ENCODE data around the gene AHNAK2.

AHNAK2 gene

DNA sequence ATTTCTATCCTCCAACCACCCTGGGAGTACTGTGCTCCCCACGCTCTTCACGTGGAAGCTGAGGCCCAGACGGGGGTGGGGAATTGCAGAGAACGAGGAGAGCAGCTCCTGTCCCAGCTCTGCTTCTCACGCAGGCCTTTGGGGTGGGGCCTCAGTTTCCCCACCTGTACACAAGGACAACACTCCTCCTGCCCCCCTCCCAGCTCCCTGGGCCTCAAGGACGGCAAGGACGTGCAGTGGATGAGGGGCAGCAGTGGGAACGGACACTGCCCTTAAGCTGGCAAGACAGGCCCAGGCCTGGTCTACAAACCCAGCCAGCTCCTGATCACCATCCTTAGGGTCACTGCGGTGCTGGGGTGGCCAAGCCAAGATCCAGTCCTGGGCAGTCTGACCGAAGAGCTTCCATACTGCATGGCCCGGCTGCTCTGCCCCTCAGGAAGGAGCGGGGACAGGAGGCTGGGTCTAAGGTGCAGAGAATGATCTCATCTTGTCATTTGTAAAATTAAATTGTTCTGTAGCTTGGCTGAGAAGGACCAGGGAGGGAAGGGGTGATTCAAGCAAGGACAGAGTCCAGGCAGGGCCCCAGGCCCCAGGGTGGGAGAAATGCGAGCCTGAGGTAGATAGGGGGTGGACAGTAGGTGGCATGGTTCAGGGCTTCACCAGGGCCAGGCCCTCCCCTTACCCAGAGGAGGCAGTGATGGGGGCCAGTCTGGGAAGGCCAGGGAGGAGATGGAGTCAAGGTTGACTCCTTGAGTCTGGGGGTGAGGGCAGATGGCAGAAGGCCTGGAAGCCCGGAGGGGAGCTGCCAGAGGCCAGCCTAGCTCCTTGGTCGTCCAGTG is 6.1 kb upstream of the AHNAK2 start:
- no peak for DNase-seq

DNA sequence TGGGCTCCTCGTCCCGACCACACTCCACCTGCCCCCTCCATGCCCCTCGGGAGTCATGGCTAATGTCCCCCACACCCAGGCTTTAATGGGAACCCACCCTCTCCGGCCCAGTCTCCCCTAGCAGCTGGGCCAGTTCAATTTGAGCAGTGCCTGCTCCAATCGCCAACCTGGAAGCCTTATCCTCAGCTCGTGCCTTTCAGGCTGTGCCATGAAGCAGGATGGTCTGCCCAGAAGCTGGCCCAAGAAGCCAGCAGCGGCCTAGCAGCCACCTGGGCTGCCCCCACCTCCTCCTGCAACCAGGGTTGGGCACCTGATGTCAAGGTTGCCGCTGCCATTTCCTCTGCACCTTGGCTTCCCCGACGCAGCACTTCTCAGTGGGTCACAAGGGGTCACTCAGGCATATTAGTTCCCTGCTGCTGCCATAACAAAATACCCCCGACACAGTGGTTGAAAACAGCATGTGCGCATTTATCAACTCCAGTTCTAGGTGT is 5.1 kb upstream of the AHNAK2 start:
- no peak for DNase-seq

DNA sequence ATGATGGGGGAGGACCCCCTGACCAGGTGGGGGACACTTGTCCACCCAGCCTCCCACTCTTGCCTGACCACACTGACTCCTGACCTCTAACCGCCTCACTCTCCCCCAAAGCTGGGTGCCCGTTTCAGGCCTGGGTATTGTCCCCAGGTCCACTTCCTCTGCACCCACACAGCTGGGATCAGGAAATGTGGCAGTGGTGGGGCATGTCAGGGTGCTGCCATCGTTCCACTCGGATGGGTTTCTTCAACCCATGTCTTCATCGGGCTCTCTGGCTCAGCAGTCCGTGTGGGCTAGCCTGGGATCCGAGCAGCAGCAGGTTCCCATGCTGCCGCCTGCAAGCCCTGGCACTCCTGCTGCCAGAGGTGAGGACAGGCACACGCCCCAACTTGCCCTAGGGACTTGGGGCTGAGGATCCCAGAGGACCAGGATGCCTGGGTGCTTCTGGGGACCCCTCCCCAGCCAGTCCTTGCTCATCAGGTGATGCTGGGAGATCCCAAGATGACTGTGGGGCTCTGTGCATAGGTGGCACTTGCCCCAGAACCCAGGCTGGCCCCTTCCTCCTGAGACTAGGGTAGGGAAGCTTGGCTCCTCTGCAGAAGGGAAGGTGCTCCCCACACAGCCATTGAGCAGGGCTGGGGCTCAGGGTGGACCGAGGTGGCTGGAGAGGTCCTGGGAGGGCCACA is 4.5 kb upstream of the AHNAK2 start:
- DNase-seq: no peak

- peak; percentile 66 for DNase-seq
Observed at GRCh38 chr14:104981699-104982541, 3.7 kb upstream of the AHNAK2 start.

- DNase-seq: no peak
Observed at GRCh38 chr14:104980611-104981531, 2.7 kb upstream of the AHNAK2 start.

- DNase-seq: peak; percentile 39
Observed at GRCh38 chr14:104979758-104980610, 1.8 kb upstream of the AHNAK2 start.

GRCh38 chr14:104978746-104979691 is 845 bp upstream of the AHNAK2 start:
- no peak for DNase-seq

GRCh38 chr14:104977008-104977680 is 1.0 kb downstream of the AHNAK2 start:
- peak; percentile 40 for DNase-seq

GRCh38 chr14:104976198-104977007 is 1.8 kb downstream of the AHNAK2 start:
- DNase-seq: peak; percentile 85

DNA sequence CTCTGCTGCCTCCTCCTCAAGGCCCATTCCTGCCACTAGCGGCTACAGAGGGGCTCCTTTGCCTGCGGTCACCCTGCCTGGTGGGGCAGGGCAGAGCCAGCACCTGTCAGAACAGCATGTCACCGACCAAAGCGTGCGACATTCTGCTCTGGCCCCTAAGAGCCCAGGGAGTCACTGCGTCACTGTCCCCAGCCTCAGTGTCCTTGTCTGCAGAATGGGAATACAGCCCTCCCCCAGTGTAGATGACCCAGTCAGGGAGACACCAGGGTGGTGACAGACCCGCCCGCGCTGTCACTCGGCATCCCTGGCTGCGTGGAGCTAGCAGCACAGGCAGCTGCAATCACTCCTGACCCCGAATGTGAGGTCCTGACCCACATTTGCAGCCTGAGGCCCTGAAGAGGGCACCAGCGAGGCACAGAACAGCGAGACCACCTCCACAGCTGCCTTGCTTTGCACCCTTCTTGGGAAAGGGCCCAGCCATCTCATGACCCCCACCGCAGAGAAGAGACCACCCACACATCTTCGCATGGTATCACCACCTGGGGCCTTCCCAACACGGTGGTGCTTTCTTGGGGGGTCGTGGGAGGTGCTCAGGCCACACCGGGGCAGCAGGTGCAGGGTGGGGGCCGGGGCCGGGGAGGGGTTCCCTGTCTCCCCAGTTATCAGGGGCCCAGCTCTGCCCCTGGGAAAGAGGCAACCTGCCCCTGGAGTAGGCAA is 2.5 kb downstream of the AHNAK2 start:
- DNase-seq: peak; percentile 18

DNA sequence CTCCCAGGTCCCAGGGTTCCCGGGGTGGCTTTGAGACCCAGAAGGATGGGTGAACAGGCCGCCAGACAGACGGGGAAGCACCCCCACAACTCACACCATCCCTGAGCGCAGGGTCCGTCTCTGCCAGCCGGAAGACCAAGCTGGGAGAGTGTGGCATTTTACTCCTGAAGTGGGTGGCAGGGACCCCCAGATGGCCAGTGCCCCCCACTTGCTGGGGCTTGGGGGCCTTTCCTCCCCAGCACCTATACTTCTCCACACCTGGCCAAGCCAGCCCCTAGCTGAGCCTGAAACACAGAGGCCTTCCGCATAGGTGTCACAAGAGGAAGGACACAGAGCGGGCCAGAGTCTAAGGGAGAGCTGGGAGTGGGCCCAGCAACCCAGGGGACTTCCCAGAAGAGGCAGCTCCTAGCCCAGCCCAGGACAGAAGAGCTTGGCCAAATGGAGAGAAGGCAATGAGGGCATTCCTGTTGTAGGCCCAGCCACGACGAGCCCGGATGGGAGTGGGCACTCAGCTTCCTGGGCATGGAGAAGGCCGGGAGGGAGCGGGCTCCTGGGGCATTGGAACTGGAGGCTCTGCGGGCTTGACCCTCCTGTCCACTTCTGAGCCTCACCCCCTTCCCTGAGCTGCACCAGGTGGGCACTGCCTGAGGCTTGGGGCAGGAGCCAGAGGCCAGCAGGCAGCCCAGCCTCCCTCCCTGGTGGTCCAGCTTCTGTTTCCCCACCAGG is 3.3 kb downstream of the AHNAK2 start:
- DNase-seq: peak; percentile 18

DNA sequence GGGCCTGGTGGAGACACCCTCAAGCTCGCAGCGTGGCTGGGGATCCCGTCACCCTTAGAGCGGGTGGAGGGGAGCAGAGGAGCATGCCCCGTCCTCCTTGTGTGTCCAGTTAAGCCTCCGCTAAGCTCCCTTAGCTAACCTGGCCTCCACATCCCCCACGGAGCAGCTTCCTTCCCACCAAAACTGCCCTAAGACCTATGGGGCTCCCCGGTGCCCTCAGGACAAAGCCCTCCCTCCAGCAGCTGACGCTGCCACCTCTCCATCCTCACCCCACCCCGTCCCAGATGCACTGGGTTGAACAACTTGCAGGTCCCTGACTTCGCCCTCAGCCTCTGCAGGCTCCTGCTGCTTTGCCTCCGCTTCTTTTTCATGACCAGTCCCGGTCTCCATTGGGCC is 4.0 kb downstream of the AHNAK2 start:
- DNase-seq: no peak

DNA sequence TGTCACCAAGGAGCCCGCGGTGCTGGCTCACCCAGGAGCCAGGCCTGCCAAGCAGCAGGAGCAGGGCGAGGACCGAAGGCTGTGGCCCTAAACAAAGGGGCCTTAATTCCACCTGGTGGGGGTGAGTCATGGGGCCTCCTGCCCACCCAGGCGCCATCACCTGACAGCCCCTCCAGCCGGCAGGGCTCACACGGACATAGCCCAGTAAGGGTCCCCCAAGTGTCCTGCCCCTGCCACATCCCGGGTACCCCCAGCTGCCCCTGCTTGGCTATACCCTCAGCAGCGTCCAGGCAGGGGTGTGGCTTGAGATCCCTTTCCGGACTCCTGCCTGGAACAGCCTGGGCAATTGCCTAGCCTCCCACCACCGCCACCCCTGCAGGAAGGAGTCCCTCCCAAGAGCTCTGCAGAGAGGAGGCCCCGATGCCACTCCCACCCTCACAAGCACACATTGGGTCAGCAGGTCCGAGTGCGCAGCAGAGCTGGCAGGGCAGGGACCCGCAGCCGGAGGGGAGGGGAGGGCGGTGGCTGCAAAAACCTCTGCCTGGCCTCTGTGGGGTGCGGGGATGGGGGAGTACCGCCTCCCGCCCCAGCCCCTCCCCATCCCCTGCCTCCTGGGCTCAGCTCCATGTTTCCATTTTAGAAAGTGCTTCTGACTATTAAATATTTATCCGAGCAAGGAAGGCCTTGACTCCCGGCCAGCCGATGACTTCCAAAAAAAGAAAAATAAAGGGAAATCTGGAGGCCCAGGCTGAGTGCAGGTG is 4.6 kb downstream of the AHNAK2 start:
- peak; percentile 89 for DNase-seq

GRCh38 chr14:104973135-104973384 is 5.1 kb downstream of the AHNAK2 start:
- peak; percentile 86 for DNase-seq

DNA sequence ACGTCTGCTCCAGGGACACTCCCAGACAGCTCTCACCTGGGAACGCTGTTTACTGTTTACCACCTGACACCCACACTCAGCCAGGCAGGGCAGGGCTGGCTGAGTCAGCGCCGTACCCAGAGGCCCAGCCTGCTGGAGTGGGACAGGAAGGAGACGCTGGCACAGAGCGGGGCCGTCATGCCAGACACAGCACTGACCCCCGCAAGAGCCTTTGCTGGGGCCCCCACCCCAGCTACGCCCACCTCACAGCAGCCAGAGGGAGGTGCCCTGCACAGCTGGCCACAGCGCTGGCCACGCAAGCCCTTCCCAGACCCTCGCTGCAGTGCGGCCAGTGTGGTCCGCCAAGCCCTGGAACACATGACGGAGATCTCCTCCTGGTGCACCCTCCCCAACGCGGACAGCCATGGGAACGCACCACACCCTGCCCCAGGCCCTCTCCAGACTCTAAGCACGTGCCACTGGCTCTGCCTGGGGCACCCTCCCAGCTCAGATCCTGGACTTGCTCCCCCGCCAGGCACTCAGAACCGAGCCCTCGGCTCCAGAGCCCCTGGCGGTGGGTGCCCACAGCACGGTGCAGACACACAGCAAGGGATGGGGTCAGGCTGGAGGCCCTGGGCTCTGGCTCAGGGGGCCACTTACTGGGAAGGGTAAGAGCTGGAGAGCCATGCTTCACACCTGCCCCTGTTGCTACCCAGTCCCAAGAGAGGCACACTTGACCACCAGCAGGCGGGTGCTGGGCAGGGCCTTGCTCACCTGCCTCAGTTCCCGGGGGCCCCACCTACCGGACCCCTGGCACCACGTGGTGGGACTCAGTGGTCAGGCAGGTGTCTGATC is 5.7 kb downstream of the AHNAK2 start:
- peak; percentile 76 for DNase-seq

Data from femur (tissue), 1 donor.